H1 (cell line): ENCODE measurements around the gene GRIN2C. TPM values are rescaled to one million over a fixed set of nuclear protein-coding genes. Genes with fewer than 3 reads are reported as not detected.

Experiments
- CTCF ChIA-PET: fragments of 300-600 bp; sonication (Branson Sonifier 250); formaldehyde crosslinking; loops from one replicate; lab custom pipeline; 2021; ENCODE audit not compliant: partially characterized antibody; lab: Charles Lee
- POLR2A ChIA-PET: fragments of 300-600 bp; sonication (Branson Sonifier 250); formaldehyde crosslinking; loops from one replicate; lab custom pipeline; 2021; ENCODE audit warnings: inconsistent platforms; ENCODE audit not compliant: partially characterized antibody; lab: Charles Lee
- DNase-seq, 2 experiments: peaks; one replicate each; pipeline versions ENCODE4 v3.0.0 to v3.0.0-alpha.2; 2010 to 2022; ENCODE audit warnings: low spot score in 2 of 2, low read depth in 1 of 2, mixed read lengths in 1 of 2
- FAIRE-seq: peaks from 2 replicates; lab custom pipeline; 2011; peaks lifted over from hg19 to GRCh38; lab: Jason Lieb, UNC
- H2AFZ ChIP-seq: 2 replicates; pipeline ENCODE4 v1.8.1; 2012; ENCODE audit warnings: low read length, inconsistent platforms
- H2AK5ac ChIP-seq: 2 replicates; pipeline ENCODE4 v1.6.1; 2013; ENCODE audit warnings: low read depth, low read length
- H2BK120ac ChIP-seq: replicated peaks from 2 replicates; pipeline ENCODE3; 2013; ENCODE audit warnings: low read depth, low read length, inconsistent platforms
- H2BK12ac ChIP-seq: 2 replicates; pipeline ENCODE4 v1.6.1; 2013; ENCODE audit warnings: low read depth, low read length
- H2BK15ac ChIP-seq: 2 replicates; pipeline ENCODE4 v1.6.1; 2013; ENCODE audit warnings: low read length
- H2BK20ac ChIP-seq: 2 replicates; pipeline ENCODE4 v1.6.1; 2013; ENCODE audit warnings: low read length
- H2BK5ac ChIP-seq: 2 replicates; pipeline ENCODE4 v1.6.1; 2013; ENCODE audit warnings: low read depth, low read length
- H3K14ac ChIP-seq: 2 replicates; pipeline ENCODE4 v1.6.1; 2013; ENCODE audit warnings: inconsistent platforms; ENCODE audit not compliant: insufficient read length
- H3K18ac ChIP-seq: 2 replicates; pipeline ENCODE4 v1.6.1; 2013; ENCODE audit warnings: low read length; ENCODE audit errors: extremely low read depth
- H3K23ac ChIP-seq: 2 replicates; pipeline ENCODE4 v1.6.1; 2013; ENCODE audit warnings: inconsistent platforms; ENCODE audit not compliant: insufficient read length
- H3K23me2 ChIP-seq: 2 replicates; pipeline ENCODE4 v1.6.1; 2013; ENCODE audit warnings: low read depth, low read length
- H3K27ac ChIP-seq: 2 replicates; pipeline ENCODE4 v1.6.1; 2011; ENCODE audit warnings: low read depth, low read length, inconsistent platforms
- H3K27me3 ChIP-seq, 4 experiments: replicated peaks in 1 of 4; 1 replicate in 1 of 4; 2 replicates in 3 of 4; pipeline versions ENCODE4 v1.6.1 to v1.8.1; 2011 to 2013; ENCODE audit warnings: low read length in 3 of 4, mild to moderate bottlenecking in 3 of 4, inconsistent platforms in 2 of 4, mixed read lengths in 2 of 4, moderate library complexity in 1 of 4; ENCODE audit not compliant: control insufficient read depth in 3 of 4, insufficient read depth in 3 of 4; ENCODE audit errors: extremely low read depth in 1 of 4
- H3K36me3 ChIP-seq, 4 experiments: 2 replicates each; pipeline versions ENCODE4 v1.6.1 to v1.8.1; 2011 to 2013; ENCODE audit warnings: mild to moderate bottlenecking in 4 of 4, low read length in 3 of 4, moderate library complexity in 2 of 4, control low read depth in 1 of 4, inconsistent platforms in 1 of 4; ENCODE audit not compliant: insufficient read depth in 4 of 4, control insufficient read depth in 2 of 4
- H3K4ac ChIP-seq: replicated peaks from 2 replicates; pipeline ENCODE3; 2013; ENCODE audit warnings: low read length, low read depth, mixed read lengths, inconsistent platforms; ENCODE audit not compliant: insufficient read length
- H3K4me1 ChIP-seq, 4 experiments: replicated peaks in 1 of 4; 1 replicate in 1 of 4; 2 replicates in 3 of 4; pipeline versions ENCODE4 v1.6.1 to v1.8.1; 2011 to 2013; ENCODE audit warnings: low read length in 3 of 4, inconsistent platforms in 2 of 4, mixed read lengths in 1 of 4; ENCODE audit not compliant: insufficient read depth in 4 of 4, control insufficient read depth in 3 of 4
- H3K4me2 ChIP-seq, 2 experiments: 2 replicates each; pipeline versions ENCODE4 v1.6.1 to v1.8.1; 2011 to 2013; ENCODE audit warnings: low read depth in 2 of 2, low read length in 2 of 2, control low read depth in 1 of 2, inconsistent platforms in 1 of 2, mild to moderate bottlenecking in 1 of 2; ENCODE audit not compliant: insufficient read depth in 1 of 2
- H3K4me3 ChIP-seq, 4 experiments: fragments of 200-600, 300-600 bp in 1 of 4; sonication (generic), shearing (Covaris generic), sonication (Bioruptor Twin) in 1 of 4; 2 replicates each; pipeline versions ENCODE4 v1.5.1 to v1.8.1; 2011 to 2016; ENCODE audit warnings: low read length in 4 of 4, low read depth in 3 of 4, control low read depth in 2 of 4, inconsistent platforms in 2 of 4, mild to moderate bottlenecking in 2 of 4, mixed read lengths in 1 of 4, moderate library complexity in 1 of 4; ENCODE audit not compliant: insufficient read depth in 2 of 4; ENCODE audit errors: extremely low read depth in 1 of 4
- H3K56ac ChIP-seq: replicated peaks from 2 replicates; pipeline ENCODE3; 2013; ENCODE audit warnings: low read depth, mild to moderate bottlenecking, mixed read lengths, low read length, inconsistent platforms; ENCODE audit not compliant: insufficient read length
- H3K79me1 ChIP-seq: 2 replicates; pipeline ENCODE4 v1.6.1; 2013; ENCODE audit warnings: low read depth, low read length, control low read depth
- H3K79me2 ChIP-seq, 2 experiments: 2 replicates each; pipeline versions ENCODE4 v1.6.1 to v1.8.1; 2012 to 2013; ENCODE audit warnings: low read length in 2 of 2, mild to moderate bottlenecking in 2 of 2, inconsistent platforms in 1 of 2; ENCODE audit not compliant: insufficient read depth in 2 of 2, control insufficient read depth in 1 of 2
- H3K9ac ChIP-seq, 4 experiments: replicated peaks in 1 of 4; 1 replicate in 1 of 4; 2 replicates in 3 of 4; pipeline versions ENCODE4 v1.6.1 to v1.8.1; 2011 to 2013; ENCODE audit warnings: low read depth in 3 of 4, low read length in 3 of 4, control low read depth in 2 of 4, mild to moderate bottlenecking in 2 of 4, moderate library complexity in 2 of 4, inconsistent platforms in 1 of 4; ENCODE audit errors: extremely low read depth in 1 of 4
- H3K9me3 ChIP-seq, 2 experiments: 2 replicates each; pipeline versions ENCODE4 v1.6.1 to v1.8.1; 2012 to 2013; ENCODE audit warnings: mild to moderate bottlenecking in 2 of 2, moderate library complexity in 2 of 2, control low read depth in 1 of 2, inconsistent platforms in 1 of 2, low read depth in 1 of 2, low read length in 1 of 2, mixed read lengths in 1 of 2; ENCODE audit not compliant: insufficient read depth in 2 of 2
- H4K20me1 ChIP-seq, 2 experiments: replicated peaks in 1 of 2; 2 replicates each; pipeline versions ENCODE3 to v1.8.1; 2011 to 2013; ENCODE audit warnings: inconsistent platforms in 2 of 2, low read length in 2 of 2, mild to moderate bottlenecking in 1 of 2; ENCODE audit not compliant: insufficient read depth in 2 of 2, control insufficient read depth in 1 of 2
- H4K5ac ChIP-seq: 2 replicates; pipeline ENCODE4 v1.6.1; 2013; ENCODE audit warnings: low read length, low read depth, mixed read lengths, inconsistent platforms; ENCODE audit not compliant: insufficient read length
- H4K8ac ChIP-seq: 2 replicates; pipeline ENCODE4 v1.8.0; 2013; ENCODE audit warnings: mild to moderate bottlenecking, moderate library complexity, low read length, inconsistent platforms; ENCODE audit not compliant: insufficient read depth; ENCODE audit errors: extremely low read depth
- H4K91ac ChIP-seq: replicated peaks from 2 replicates; pipeline ENCODE3; 2013; ENCODE audit warnings: low read length, mixed read lengths, inconsistent platforms; ENCODE audit not compliant: insufficient read length
- JUN ChIP-seq: IDR thresholded peaks from 2 replicates; pipeline ENCODE4 v1.6.1; 2011; ENCODE audit warnings: low read depth, mild to moderate bottlenecking, improper control_type of control experiment, low read length
- NRF1 ChIP-seq: IDR thresholded peaks from 2 replicates; pipeline ENCODE4 v1.6.1; 2011; ENCODE audit warnings: mild to moderate bottlenecking, low read depth, low read length, improper control_type of control experiment
- POU5F1 ChIP-seq: IDR thresholded peaks from 2 replicates; pipeline ENCODE4 v1.6.1; 2011; ENCODE audit warnings: low read depth, mild to moderate bottlenecking, low read length, moderate library complexity
- RAD21 ChIP-seq, 2 experiments: IDR thresholded peaks in 1 of 2; conservative IDR thresholded peaks in 1 of 2; 2 replicates each; pipeline ENCODE4 v1.6.1; 2011; ENCODE audit warnings: low read depth in 2 of 2, low read length in 2 of 2, improper control_type of control experiment in 1 of 2, inconsistent platforms in 1 of 2, mild to moderate bottlenecking in 1 of 2, moderate library complexity in 1 of 2
- RFX5 ChIP-seq: IDR thresholded peaks from 2 replicates; pipeline ENCODE4 v1.6.1; 2011; ENCODE audit warnings: low read depth, low read length, improper control_type of control experiment, borderline replicate concordance
- RXRA ChIP-seq: IDR thresholded peaks from 2 replicates; pipeline ENCODE4 v1.6.1; 2011; ENCODE audit warnings: low read depth, mild to moderate bottlenecking, low read length, moderate library complexity; ENCODE audit not compliant: insufficient read depth
- SIRT6 ChIP-seq: IDR thresholded peaks from one replicate; pipeline ENCODE4 v1.7.1; 2012; ENCODE audit warnings: low read length, inconsistent platforms
- TBP ChIP-seq: IDR thresholded peaks from 2 replicates; pipeline ENCODE4 v1.6.1; 2011; ENCODE audit warnings: low read depth, low read length, improper control_type of control experiment
- TEAD4 ChIP-seq: IDR thresholded peaks from 2 replicates; pipeline ENCODE4 v1.6.1; 2012; ENCODE audit warnings: low read depth, low read length, inconsistent platforms, mixed read lengths
- WGBS, 2 experiments: shearing (Covaris generic) in 1 of 2; methylation state at CpG; one replicate each; pipeline versions ENCODE4 v1.1.6 to v1.1.7; 2013 to 2015; ENCODE audit warnings: low lambda C conversion rate in 2 of 2, mixed read lengths in 2 of 2, inconsistent platforms in 1 of 2, low coverage in 1 of 2, missing lambda C conversion rate in 1 of 2; ENCODE audit not compliant: insufficient replicate concordance in 2 of 2, insufficient coverage in 1 of 2, insufficient read length in 1 of 2; ENCODE audit errors: extremely low coverage in 1 of 2, missing lambda C conversion rate in 1 of 2; 5-methylcytosine and 5-hydroxymethylcytosine counted together
- polyA plus RNA-seq, 7 experiments: library from polyadenylated mRNA; depleted of rRNA in 3 of 7; stranded (reverse) in 5 of 7; unstranded in 2 of 7; fragments of >200 nt in 5 of 7; fragments of 200-250 nt in 2 of 7; gene quantifications; 1 replicate in 5 of 7; 2 replicates in 1 of 7; 4 replicates in 1 of 7; pipeline versions ENCODE4 v1.2.1 to v1.2.3, GENCODE V29; 2011 to 2013; ENCODE audit warnings: missing spikeins in 2 of 7, mixed read lengths in 2 of 7
- total RNA-seq: library from RNA; stranded (reverse); fragmentation: NEBNext Ultra II Directional; extraction: Animal tissue kit (Norgen Biotek cat#: 25700); gene quantifications from 2 replicates; pipeline ENCODE4 v1.2.1, GENCODE V29; 2021
- TF ChIP-seq, protein P1 (sequence below): IDR thresholded peaks from 2 replicates; pipeline ENCODE4 v1.6.1; 2012; ENCODE audit warnings: inconsistent platforms

GRIN2C gene
- total and polyA plus RNA-seq, 2 of the 8 experiments (the other 6 are each of a cell fraction or from before 2014, with no cell fraction given) = 0.06 to 0.07 TPM

DNA sequence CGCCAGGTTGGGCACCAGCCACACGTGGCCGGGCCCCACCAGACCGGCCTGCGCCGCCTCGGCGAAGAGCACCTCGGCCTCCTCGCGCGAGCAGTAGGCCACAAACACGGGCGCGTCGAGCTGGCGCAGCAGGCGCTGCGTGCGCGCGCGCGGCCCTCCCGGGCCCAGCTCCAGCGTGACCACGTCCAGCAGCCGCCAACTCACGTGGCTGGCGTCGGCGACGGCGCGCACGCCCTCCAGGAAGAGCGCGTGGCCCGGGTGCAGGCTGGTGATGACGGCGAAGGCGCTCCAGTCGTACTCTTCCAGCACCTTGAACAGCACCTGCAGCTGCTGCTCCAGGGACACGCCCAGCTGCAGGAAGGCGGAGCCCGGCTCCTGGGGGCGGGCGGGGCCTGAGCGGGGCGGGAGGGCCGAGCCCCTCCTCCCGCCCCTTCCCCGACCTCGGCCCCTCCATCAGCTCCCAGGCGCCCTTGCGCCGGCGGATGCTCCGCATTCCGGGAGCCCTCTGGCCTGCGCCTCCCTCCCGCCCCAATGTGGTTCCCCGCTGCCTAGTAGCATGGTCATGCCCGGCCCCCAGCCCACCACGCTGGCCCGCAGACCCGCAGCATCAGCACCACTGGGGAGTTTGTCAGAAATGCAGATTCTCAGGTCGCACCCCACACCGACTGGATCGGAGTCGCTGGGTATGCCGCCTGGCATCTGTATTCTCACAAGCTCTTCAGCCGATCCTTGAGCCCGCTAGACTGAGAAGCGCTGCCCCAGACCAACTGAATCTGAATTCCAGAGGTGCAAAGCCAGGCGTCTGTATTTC lies 7.2 kb downstream of the GRIN2C start:
- no peak overlapping the region for H2AK5ac ChIP-seq
- peak overlapping the region; percentile 69 for H4K5ac ChIP-seq
- no peak for FAIRE-seq
- H3K4me1 ChIP-seq = peaks cover 0 to 7% (median 3%) of the 10 kb centered on the region in 4 experiments; a peak in 5 of 7 replicates
- peak overlapping the region; percentile 72; the same call in 1 of the 2 replicates for H2BK15ac ChIP-seq
- H3K4ac ChIP-seq = no peak overlapping the region
- ChIA-PET POLR2A (interaction anchor here (1.0 to 3.0 kb wide), 7 partner anchors 10 to 107 kb away, joined by 3 to 23 read pairs (median 5); partner anchors contain the start of gene FDXR), CTCF (interaction anchor here (1.1 to 99.6 kb wide), 6 partner anchors 9 to 115 kb away, joined by 3 to 2981 read pairs (median 8); partner anchors contain the start of genes FDXR, GRIN2C, NAT9 and RAB37)
- H3K9ac ChIP-seq = no peak overlapping the region
- no peak overlapping the region for H3K14ac ChIP-seq
- no peaks in the 10 kb centered on the region; a peak in 1 of 4 replicates for H3K9me3 ChIP-seq
- H2BK5ac ChIP-seq = no peak overlapping the region
- H3K4me2 ChIP-seq = peak overlapping the region; percentile 69 to 94
- no peak overlapping the region for H3K23ac ChIP-seq
- H4K91ac ChIP-seq = peak overlapping the region; percentile 54
- H3K18ac ChIP-seq = peak overlapping the region; percentile 48; the same call in 1 of the 2 replicates
- H3K4me3 ChIP-seq = peak overlapping the region; percentile 40 to 70 (median 59)
- no peak overlapping the region for H3K27ac ChIP-seq
- peak overlapping the region; percentile 75; the same call in 1 of the 2 replicates for H2AFZ ChIP-seq
- H4K20me1 ChIP-seq = peaks cover 5 to 11% of the 10 kb centered on the region in 2 experiments
- WGBS, 2 experiments = 11% methylated on average over 47 of the region's 76 CpGs; no CpG with 5 or more reads in 1 of the 2 experiments
- no peaks in the 10 kb centered on the region for H3K36me3 ChIP-seq
- H3K56ac ChIP-seq = no peak overlapping the region
- peak overlapping the region; percentile 64 for H2BK120ac ChIP-seq
- peak; percentile 71 to 86 for DNase-seq
- H3K23me2 ChIP-seq = peaks cover 4% of the 10 kb centered on the region; the same call in 1 of the 2 replicates
- H2BK20ac ChIP-seq = no peak overlapping the region
- H4K8ac ChIP-seq = peak overlapping the region; percentile 89
- no peak overlapping the region for H2BK12ac ChIP-seq
- H3K79me1 ChIP-seq = no peaks in the 10 kb centered on the region
- H3K27me3 ChIP-seq = peaks cover 26 to 92% (median 72%) of the 10 kb centered on the region in 4 experiments
- H3K79me2 ChIP-seq = no peaks in the 10 kb centered on the region
- no peak for TF ChIP-seq JUN
- TF ChIP-seq TEAD4 = peak; percentile 77
- TF ChIP-seq POU5F1 = no peak
- TF ChIP-seq RFX5 = no peak
- TF ChIP-seq, protein P1, sequence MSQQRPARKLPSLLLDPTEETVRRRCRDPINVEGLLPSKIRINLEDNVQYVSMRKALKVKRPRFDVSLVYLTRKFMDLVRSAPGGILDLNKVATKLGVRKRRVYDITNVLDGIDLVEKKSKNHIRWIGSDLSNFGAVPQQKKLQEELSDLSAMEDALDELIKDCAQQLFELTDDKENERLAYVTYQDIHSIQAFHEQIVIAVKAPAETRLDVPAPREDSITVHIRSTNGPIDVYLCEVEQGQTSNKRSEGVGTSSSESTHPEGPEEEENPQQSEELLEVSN = peak; percentile 98
- TF ChIP-seq NRF1 = no peak
- TF ChIP-seq TBP = 0 out of 2 replicates have a peak, but pooled peaks have one; percentile 16
- no peak for TF ChIP-seq RXRA
- TF ChIP-seq RAD21 (IDR thresholded peaks at IDR 0.05 in 1 of 2, conservative IDR thresholded peaks at IDR 0.05 in 1 of 2; ENCODE audit: low read depth in 2 of 2, low read length in 2 of 2) = no peak
- no peak for TF ChIP-seq SIRT6
